DOHH2 (cell line): ENCODE measurements around the gene LRRC43.

ENCODE experiments used
- H3F3A ChIP-seq: fragments of 200-600 bp; sonication (generic), shearing (Covaris generic); 2 replicates; pipeline ENCODE4 v1.6.0; 2016; ENCODE audit warnings: antibody characterized with exemption, mild to moderate bottlenecking; ENCODE audit not compliant: control insufficient read depth, insufficient read depth
- H3K27ac ChIP-seq: fragments of 200-600 bp; sonication (generic); 2 replicates; pipeline ENCODE4 v1.5.1; 2014; ENCODE audit warnings: low read depth, mild to moderate bottlenecking, low read length, moderate library complexity
- H3K27me3 ChIP-seq: fragments of 200-600 bp; sonication (generic); 2 replicates; pipeline ENCODE4 v1.6.1; 2014; ENCODE audit warnings: mild to moderate bottlenecking, low read length, mixed read lengths; ENCODE audit not compliant: control insufficient read depth
- H3K36me3 ChIP-seq: fragments of 200-600 bp; sonication (generic); 2 replicates; pipeline ENCODE4 v1.6.1; 2014; ENCODE audit warnings: mild to moderate bottlenecking, low read length, moderate library complexity, mixed read lengths; ENCODE audit not compliant: control insufficient read depth
- H3K4me1 ChIP-seq: fragments of 200-600 bp; sonication (generic); 2 replicates; pipeline ENCODE4 v1.6.1; 2014; ENCODE audit warnings: mild to moderate bottlenecking, low read length, mixed read lengths; ENCODE audit not compliant: control insufficient read depth
- H3K4me2 ChIP-seq: fragments of 200-600 bp; sonication (generic); 2 replicates; pipeline ENCODE4 v1.6.0; 2014; ENCODE audit warnings: mild to moderate bottlenecking, low read length, moderate library complexity
- H3K4me3 ChIP-seq: fragments of 200-600 bp; sonication (generic); 2 replicates; pipeline ENCODE4 v1.5.1; 2014; ENCODE audit warnings: mild to moderate bottlenecking, low read length, mixed read lengths
- H3K79me2 ChIP-seq: fragments of 200-600 bp; sonication (generic); 2 replicates; pipeline ENCODE4 v1.6.1; 2014; ENCODE audit warnings: mild to moderate bottlenecking, low read length, mixed read lengths; ENCODE audit not compliant: control insufficient read depth
- H3K9me2 ChIP-seq: fragments of 200-600 bp; sonication (generic); replicated peaks from 2 replicates; pipeline ENCODE4 v1.6.1; 2014; ENCODE audit warnings: mild to moderate bottlenecking, low read length, mixed read lengths; ENCODE audit not compliant: control insufficient read depth
- H3K9me3 ChIP-seq: fragments of 200-600 bp; sonication (generic); 2 replicates; pipeline ENCODE4 v1.6.1; 2014; ENCODE audit warnings: antibody characterized with exemption, low read length, mixed read lengths; ENCODE audit not compliant: control insufficient read depth, insufficient read depth
- H4K20me1 ChIP-seq: fragments of 200-600 bp; sonication (generic); 2 replicates; pipeline ENCODE4 v1.6.0; 2014; ENCODE audit warnings: low read depth, mild to moderate bottlenecking, antibody characterized with exemption, low read length, moderate library complexity; ENCODE audit not compliant: control insufficient read depth, insufficient read depth
- CTCF ChIP-seq: fragments of 200-600 bp; sonication (generic); IDR thresholded peaks from one replicate; pipeline ENCODE4 v1.5.1; 2014; ENCODE audit warnings: antibody characterized with exemption, mild to moderate bottlenecking, low read depth, low read length; ENCODE audit not compliant: poor library complexity, severe bottlenecking
- EZH2phosphoT487 ChIP-seq: fragments of 200-600 bp; sonication (generic); IDR thresholded peaks from 2 replicates; pipeline ENCODE4 v1.6.1; 2017; ENCODE audit warnings: borderline replicate concordance, mild to moderate bottlenecking, antibody characterized with exemption, low read length, moderate library complexity, mixed read lengths

LRRC43 gene

DNA sequence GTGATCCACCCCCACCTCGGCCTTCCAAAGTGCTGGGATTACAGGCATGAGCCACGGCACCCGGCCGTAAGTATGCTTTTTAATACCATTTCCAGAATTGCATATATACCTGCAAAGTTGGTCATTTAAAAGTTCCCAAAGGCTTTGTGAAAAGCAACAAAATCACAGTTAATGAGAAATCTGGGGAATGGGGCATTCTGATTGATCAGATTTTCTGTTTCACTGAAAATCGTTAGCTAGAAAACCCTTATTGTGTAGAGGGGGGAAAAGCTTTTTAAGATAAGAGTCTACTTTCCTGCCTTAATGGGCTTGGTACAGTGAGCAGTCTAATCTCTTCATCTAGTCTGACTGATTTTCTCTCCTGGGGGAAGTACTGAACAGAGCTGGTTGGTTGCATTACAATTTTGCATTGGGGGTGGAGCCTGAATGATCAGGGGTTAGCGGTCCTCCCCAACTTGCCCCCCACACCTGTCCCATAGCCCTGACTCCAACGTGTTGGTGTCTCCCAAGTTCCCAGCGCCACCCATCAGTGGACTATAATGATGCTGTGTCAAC lies 32.7 kb upstream of the LRRC43 start:
- H3K9me3 ChIP-seq = no peaks in the 10 kb centered on the region
- H3K79me2 ChIP-seq = no peaks in the 10 kb centered on the region
- TF ChIP-seq EZH2phosphoT487 (no peak), CTCF (no peak)
- no peak overlapping the region for H3K27ac ChIP-seq
- H3K36me3 ChIP-seq = no peaks in the 10 kb centered on the region
- no peaks in the 10 kb centered on the region for H3K4me1 ChIP-seq
- no peaks in the 10 kb centered on the region for H4K20me1 ChIP-seq
- H3K4me2 ChIP-seq = no peak overlapping the region
- no peaks in the 10 kb centered on the region for H3K9me2 ChIP-seq
- no peak overlapping the region for H3K4me3 ChIP-seq
- no peaks in the 10 kb centered on the region for H3F3A ChIP-seq
- H3K27me3 ChIP-seq = no peaks in the 10 kb centered on the region

DNA sequence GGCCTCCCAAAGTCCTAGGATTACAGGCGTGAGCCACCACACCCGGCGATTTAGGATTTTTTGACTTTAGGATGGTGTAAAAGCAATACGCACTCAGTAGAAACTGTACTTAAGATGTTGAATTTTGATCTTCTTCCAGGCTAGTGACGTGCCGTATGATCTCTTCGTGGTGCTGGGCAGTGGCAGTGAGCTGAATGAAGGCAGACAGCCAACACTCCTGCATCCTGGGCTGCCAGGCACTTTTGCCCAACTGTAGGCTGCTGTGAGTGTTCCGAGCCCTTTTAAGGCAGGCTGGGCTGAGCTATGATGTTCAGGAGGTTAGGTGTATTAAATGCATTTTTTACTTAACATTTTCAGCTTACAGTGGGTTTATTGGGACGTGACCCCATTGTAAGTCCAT lies 30.2 kb upstream of the LRRC43 start:
- H3F3A ChIP-seq = no peaks in the 10 kb centered on the region
- H3K27ac ChIP-seq = no peak overlapping the region
- H3K4me1 ChIP-seq = no peaks in the 10 kb centered on the region
- H4K20me1 ChIP-seq = no peaks in the 10 kb centered on the region
- H3K4me2 ChIP-seq = no peak overlapping the region
- H3K79me2 ChIP-seq = no peaks in the 10 kb centered on the region
- no peak overlapping the region for H3K4me3 ChIP-seq
- H3K27me3 ChIP-seq = peaks cover 2% of the 10 kb centered on the region; the same call in 1 of the 2 replicates
- TF ChIP-seq CTCF (no peak), EZH2phosphoT487 (no peak)
- H3K9me3 ChIP-seq = no peaks in the 10 kb centered on the region
- H3K36me3 ChIP-seq = no peaks in the 10 kb centered on the region
- no peaks in the 10 kb centered on the region for H3K9me2 ChIP-seq

- H3K27ac ChIP-seq = no peak overlapping the region
- H3F3A ChIP-seq = no peaks in the 10 kb centered on the region
- H3K9me3 ChIP-seq = no peaks in the 10 kb centered on the region
- H3K9me2 ChIP-seq = no peaks in the 10 kb centered on the region
- no peak overlapping the region for H3K4me3 ChIP-seq
- H3K4me2 ChIP-seq = no peak overlapping the region
- no peaks in the 10 kb centered on the region for H3K79me2 ChIP-seq
- no peaks in the 10 kb centered on the region for H3K4me1 ChIP-seq
- TF ChIP-seq EZH2phosphoT487 = no peak
- no peak for TF ChIP-seq CTCF
- H3K27me3 ChIP-seq = peaks cover 2% of the 10 kb centered on the region; the same call in 1 of the 2 replicates
- no peaks in the 10 kb centered on the region for H4K20me1 ChIP-seq
- no peaks in the 10 kb centered on the region for H3K36me3 ChIP-seq
Observed at GRCh38 chr12:122155705-122156104, 27.2 kb upstream of the LRRC43 start.
